Kidney (tissue), 14 donors: ENCODE results near the gene TMPRSS3. TPM values are rescaled to one million over a fixed set of nuclear protein-coding genes. Genes with fewer than 3 reads are reported as not detected.

Source experiments
- DNase-seq, 5 donors: peaks; one replicate each; pipeline ENCODE4 v3.0.0-alpha.2; 2013 to 2020
- FAIRE-seq: peaks from 2 replicates; lab custom pipeline; 2012; peaks lifted over from hg19 to GRCh38; lab: Jason Lieb, UNC
- H3K27ac ChIP-seq, 2 donors: one replicate each; pipeline ENCODE4 v1.7.0; 2013; ENCODE audit warnings: low read depth in 2 of 2, low read length in 2 of 2, inconsistent platforms in 1 of 2
- H3K27me3 ChIP-seq: one replicate; pipeline ENCODE4 v1.7.1; 2013; ENCODE audit warnings: low read length, inconsistent platforms; ENCODE audit not compliant: control insufficient read depth, insufficient read depth
- H3K36me3 ChIP-seq, 3 donors: one replicate each; pipeline versions ENCODE4 v1.7.0 to v1.7.1; 2013; ENCODE audit warnings: low read length in 3 of 3, control low read depth in 1 of 3, inconsistent platforms in 1 of 3; ENCODE audit not compliant: insufficient read depth in 3 of 3, control insufficient read depth in 2 of 3
- H3K4me1 ChIP-seq, 3 donors: one replicate each; pipeline versions ENCODE4 v1.7.0 to v1.7.1; 2013; ENCODE audit warnings: low read length in 3 of 3, inconsistent platforms in 1 of 3, low read depth in 1 of 3; ENCODE audit not compliant: control insufficient read depth in 2 of 3, insufficient read depth in 2 of 3
- H3K4me3 ChIP-seq, 3 donors: one replicate each; pipeline versions ENCODE4 v1.7.0 to v1.8.1; 2013; ENCODE audit warnings: low read length in 3 of 3, control low read depth in 1 of 3, inconsistent platforms in 1 of 3
- H3K9ac ChIP-seq, 3 donors: one replicate each; pipeline versions ENCODE4 v1.7.0 to v1.7.1; 2013; ENCODE audit warnings: low read length in 3 of 3, control low read depth in 1 of 3, inconsistent platforms in 1 of 3
- H3K9me3 ChIP-seq, 3 donors: one replicate each; pipeline versions ENCODE4 v1.7.0 to v1.7.1; 2013; ENCODE audit warnings: low read length in 3 of 3, control low read depth in 1 of 3, inconsistent platforms in 1 of 3; ENCODE audit not compliant: control insufficient read depth in 2 of 3, insufficient read depth in 1 of 3
- intact Hi-C: fragments of 100-400 bp; cut with DNase I; formaldehyde crosslinking; loops from one replicate; pipeline ENCODE4 v1.11.1; 2022
- polyA plus RNA-seq: library from polyadenylated mRNA; stranded (reverse); fragments of 350-450 nt; fragmentation: Illumina TruSeq; extraction: RNeasy Lipid Tissue Mini Kit (QIAGEN cat#74804); gene quantifications from one replicate; pipeline ENCODE4 v1.2.3, GENCODE V29; 2014; ENCODE audit warnings: low read depth, low replicate concordance; ENCODE audit not compliant: insufficient read depth
- total RNA-seq: library from RNA; stranded (reverse); fragmentation: NEBNext Ultra II Directional; extraction: Animal tissue kit (Norgen Biotek cat#: 25700); gene quantifications from one replicate; pipeline ENCODE4 v1.2.1, GENCODE V29; 2021
- TF ChIP-seq, protein P1 (sequence below): IDR thresholded peaks from 3 replicates; pipeline ENCODE4 v1.5.1; 2012; ENCODE audit warnings: mild to moderate bottlenecking, moderate library complexity, borderline replicate concordance; ENCODE audit not compliant: insufficient read depth; ENCODE audit errors: extremely low read depth
- donor health status: control.
- donor health status: control.
- donor health status: control.
- donor health status: control.
- donor health status: control.
- donor health status: DM: yes; HTN: yes; CAD: no.
- donor health status: Normal renal cell carcinoma (clear cell type).

Gene TMPRSS3
- total and polyA plus RNA-seq, 2 donors from 2014 or later = 3.0 to 15.4 TPM

DNA sequence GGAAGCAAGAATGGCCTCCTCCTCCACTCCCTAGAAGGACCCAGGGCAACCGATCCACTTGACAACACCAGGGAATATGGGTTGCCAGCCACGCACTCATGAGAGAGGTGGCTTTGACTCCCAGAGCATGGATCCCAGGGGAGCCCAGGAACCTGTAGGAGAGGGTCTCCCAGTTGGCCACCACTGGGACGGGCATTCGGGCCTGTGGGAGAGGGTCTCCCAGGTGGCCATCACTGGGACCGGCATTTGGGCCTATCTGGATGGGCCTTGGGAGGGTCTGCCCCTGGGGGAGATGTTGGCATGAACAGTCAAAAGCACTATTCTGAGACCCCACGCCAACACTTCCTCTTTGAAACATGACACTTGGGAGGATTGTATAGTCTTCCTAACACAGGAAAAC is 30.1 kb downstream of the TMPRSS3 start:
- no peak overlapping the region for H3K9ac ChIP-seq
- no peaks in the 10 kb centered on the region for H3K4me1 ChIP-seq
- H3K4me3 ChIP-seq = no peak overlapping the region
- intact Hi-C loops = no loop called here
- no peak overlapping the region for H3K27ac ChIP-seq
- H3K36me3 ChIP-seq = no peaks in the 10 kb centered on the region
- DNase-seq (peak in 1 of 5 donors; percentile 26), FAIRE-seq (no peak)
- H3K9me3 ChIP-seq = no peaks in the 10 kb centered on the region
- TF ChIP-seq, protein P1, sequence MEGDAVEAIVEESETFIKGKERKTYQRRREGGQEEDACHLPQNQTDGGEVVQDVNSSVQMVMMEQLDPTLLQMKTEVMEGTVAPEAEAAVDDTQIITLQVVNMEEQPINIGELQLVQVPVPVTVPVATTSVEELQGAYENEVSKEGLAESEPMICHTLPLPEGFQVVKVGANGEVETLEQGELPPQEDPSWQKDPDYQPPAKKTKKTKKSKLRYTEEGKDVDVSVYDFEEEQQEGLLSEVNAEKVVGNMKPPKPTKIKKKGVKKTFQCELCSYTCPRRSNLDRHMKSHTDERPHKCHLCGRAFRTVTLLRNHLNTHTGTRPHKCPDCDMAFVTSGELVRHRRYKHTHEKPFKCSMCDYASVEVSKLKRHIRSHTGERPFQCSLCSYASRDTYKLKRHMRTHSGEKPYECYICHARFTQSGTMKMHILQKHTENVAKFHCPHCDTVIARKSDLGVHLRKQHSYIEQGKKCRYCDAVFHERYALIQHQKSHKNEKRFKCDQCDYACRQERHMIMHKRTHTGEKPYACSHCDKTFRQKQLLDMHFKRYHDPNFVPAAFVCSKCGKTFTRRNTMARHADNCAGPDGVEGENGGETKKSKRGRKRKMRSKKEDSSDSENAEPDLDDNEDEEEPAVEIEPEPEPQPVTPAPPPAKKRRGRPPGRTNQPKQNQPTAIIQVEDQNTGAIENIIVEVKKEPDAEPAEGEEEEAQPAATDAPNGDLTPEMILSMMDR = no peak
- H3K27me3 ChIP-seq = no peaks in the 10 kb centered on the region

DNA sequence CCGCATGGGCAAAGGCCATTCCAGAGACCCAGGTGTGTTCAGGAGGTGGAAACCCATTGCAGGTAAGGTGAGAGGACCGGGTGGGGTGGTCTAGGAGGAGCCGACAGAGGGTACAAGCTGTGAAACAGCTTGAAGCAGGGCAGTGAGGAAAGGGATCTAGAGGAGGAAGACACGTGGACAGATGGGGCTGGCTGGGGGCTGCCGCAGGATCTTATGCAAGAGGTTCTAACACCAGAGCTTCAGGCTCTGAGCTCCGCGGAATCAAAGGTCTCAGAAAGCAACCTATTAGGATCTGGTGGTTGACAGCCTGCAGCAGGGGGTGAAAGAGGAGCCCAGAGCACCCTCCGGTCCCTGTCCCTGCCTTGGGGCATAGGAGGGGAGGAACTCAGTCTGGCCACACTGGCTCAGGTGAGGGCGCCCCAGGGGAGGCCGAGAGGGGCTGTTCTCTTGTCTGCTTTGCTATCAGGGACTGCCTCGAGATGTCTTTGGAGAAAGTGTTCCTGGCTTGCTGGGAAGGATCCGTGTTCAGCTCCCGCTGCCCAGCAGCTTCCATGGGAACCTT is 31.5 kb downstream of the TMPRSS3 start:
- Histone ChIP-seq H3K27ac (no peak overlapping the region), H3K4me3 (no peak overlapping the region), H3K27me3 (no peaks in the 10 kb centered on the region), H3K9ac (no peak overlapping the region), H3K36me3 (no peaks in the 10 kb centered on the region), H3K4me1 (no peaks in the 10 kb centered on the region), H3K9me3 (no peaks in the 10 kb centered on the region)
- DNase-seq = no peak
- intact Hi-C loops = no loop called here
- TF ChIP-seq, protein P1 = no peak
- no peak for FAIRE-seq

DNA sequence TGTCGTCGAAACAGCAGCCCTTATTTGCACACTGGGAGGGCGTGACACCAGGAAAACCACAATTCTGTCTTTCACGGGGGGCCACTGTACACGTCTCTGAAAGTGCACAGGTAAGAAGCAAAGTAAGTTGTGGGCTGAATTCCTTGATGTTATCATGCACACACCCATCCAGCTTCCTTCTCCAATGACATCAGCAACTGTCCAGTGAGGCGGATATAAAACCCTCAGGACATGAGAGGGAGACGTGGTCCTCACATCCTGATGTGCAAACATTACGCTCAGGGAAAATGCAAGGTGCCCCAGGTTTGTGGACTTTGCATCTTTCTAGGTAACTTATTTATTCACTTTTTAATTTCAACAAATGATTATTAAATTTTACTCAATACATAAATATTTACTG is 32.5 kb downstream of the TMPRSS3 start:
- no peak for DNase-seq
- Histone ChIP-seq H3K9ac (no peak overlapping the region), H3K9me3 (no peaks in the 10 kb centered on the region), H3K4me3 (no peak overlapping the region), H3K27ac (no peak overlapping the region), H3K4me1 (no peaks in the 10 kb centered on the region), H3K27me3 (no peaks in the 10 kb centered on the region), H3K36me3 (no peaks in the 10 kb centered on the region)
- intact Hi-C loops = no loop called here
- TF ChIP-seq, protein P1 = no peak
- no peak for FAIRE-seq

DNA sequence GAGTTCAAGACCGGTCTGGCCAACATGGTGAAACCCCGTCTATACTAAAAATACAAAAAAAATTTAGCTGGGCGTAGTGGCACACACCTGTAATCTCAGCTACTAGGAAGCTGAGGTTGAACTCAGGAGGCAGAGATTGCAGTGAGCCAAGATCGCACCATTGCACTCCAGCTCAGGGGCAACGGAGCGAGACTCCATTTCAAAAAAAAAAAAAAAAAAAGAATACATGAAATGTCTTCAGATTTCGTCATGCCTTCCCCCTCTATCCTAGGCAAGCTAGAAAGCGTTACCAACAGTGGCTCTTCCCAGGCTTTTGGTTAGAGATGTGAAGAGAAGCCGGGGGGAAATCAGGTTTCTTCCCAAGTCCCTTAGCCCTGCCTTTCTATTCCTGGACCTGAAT is 33.2 kb downstream of the TMPRSS3 start:
- DNase-seq (peak in 1 of 5 donors; percentile 39), FAIRE-seq (no peak)
- Histone ChIP-seq H3K27me3 (no peaks in the 10 kb centered on the region), H3K9me3 (no peaks in the 10 kb centered on the region), H3K9ac (no peak overlapping the region), H3K27ac (no peak overlapping the region), H3K36me3 (no peaks in the 10 kb centered on the region), H3K4me3 (no peak overlapping the region), H3K4me1 (no peaks in the 10 kb centered on the region)
- intact Hi-C loops = no loop called here
- TF ChIP-seq, protein P1 = no peak
